ENCODE data around the gene RRM2. TPM values are rescaled to one million over a fixed set of nuclear protein-coding genes. Genes with fewer than 3 reads are reported as not detected.

RRM2 gene
- total and polyA plus RNA-seq, 3 experiments from 2014 or later = 1.4 to 427 (median 425) TPM

GRCh38 chr2:10135296-10136089, 13.0 kb downstream of the RRM2 start:
- no peak overlapping the region for H3K4me3 Mint-ChIP-seq
- H3K27ac ChIP-seq (ENCODE audit: low read depth, low read length) = no peak overlapping the region

GRCh38 chr2:10136101-10136934, 13.8 kb downstream of the RRM2 start:
- ChIA-PET CTCF (no interaction called here), POLR2A (no interaction called here)
- H3K36me3 ChIP-seq (ENCODE audit: insufficient read depth, low read length) = no peaks in the 10 kb centered on the region
- Mint-ChIP-seq H3K27ac (peak overlapping the region in 2 of 8 donors; percentile 16 to 59), H3K27me3 (no peaks in the 10 kb centered on the region), H3K4me3 (no peak overlapping the region), H3K4me1 (peaks cover 5 to 19% (median 9%) of the 10 kb centered on the region in 3 donors), H3K36me3 (no peaks in the 10 kb centered on the region), H3K9me3 (no peaks in the 10 kb centered on the region)
- H3K4me1 ChIP-seq (ENCODE audit: insufficient read depth, low read length) = peaks cover 3% of the 10 kb centered on the region
- no peaks in the 10 kb centered on the region for H3K9me3 ChIP-seq (ENCODE audit: low read length)
- DNase-seq = no peak
- H3K27me3 ChIP-seq (ENCODE audit: insufficient read depth, low read length, poor library complexity, severe bottlenecking) = no peaks in the 10 kb centered on the region
- H3K27ac ChIP-seq (ENCODE audit: low read depth, low read length) = no peak overlapping the region
- no peak overlapping the region for H3K4me3 ChIP-seq (ENCODE audit: low read length)

More at GRCh38 chr2:10135296-10136089, 13.0 kb downstream of the RRM2 start:
- Histone ChIP-seq H3K9me3 (ENCODE audit: low read length) (no peaks in the 10 kb centered on the region), H3K27me3 (ENCODE audit: insufficient read depth, low read length, poor library complexity, severe bottlenecking) (no peaks in the 10 kb centered on the region), H3K4me1 (ENCODE audit: insufficient read depth, low read length) (no peaks in the 10 kb centered on the region), H3K4me3 (ENCODE audit: low read length) (no peak overlapping the region), H3K36me3 (ENCODE audit: insufficient read depth, low read length) (no peaks in the 10 kb centered on the region)
- DNase-seq = no peak
- Mint-ChIP-seq H3K9me3 (no peaks in the 10 kb centered on the region), H3K36me3 (no peaks in the 10 kb centered on the region), H3K27ac (no peak overlapping the region), H3K27me3 (no peaks in the 10 kb centered on the region), H3K4me1 (peaks cover under 1 to 18% (median 3%) of the 10 kb centered on the region in 3 donors)
- POLR2A ChIA-PET = no interaction called here
- CTCF ChIA-PET = interaction anchor here (1.2 to 1.6 kb wide), 3 partner anchors 10 to 48 kb away, joined by 3 to 4 read pairs (median 3); no protein-coding TSS in a partner anchor

DNA sequence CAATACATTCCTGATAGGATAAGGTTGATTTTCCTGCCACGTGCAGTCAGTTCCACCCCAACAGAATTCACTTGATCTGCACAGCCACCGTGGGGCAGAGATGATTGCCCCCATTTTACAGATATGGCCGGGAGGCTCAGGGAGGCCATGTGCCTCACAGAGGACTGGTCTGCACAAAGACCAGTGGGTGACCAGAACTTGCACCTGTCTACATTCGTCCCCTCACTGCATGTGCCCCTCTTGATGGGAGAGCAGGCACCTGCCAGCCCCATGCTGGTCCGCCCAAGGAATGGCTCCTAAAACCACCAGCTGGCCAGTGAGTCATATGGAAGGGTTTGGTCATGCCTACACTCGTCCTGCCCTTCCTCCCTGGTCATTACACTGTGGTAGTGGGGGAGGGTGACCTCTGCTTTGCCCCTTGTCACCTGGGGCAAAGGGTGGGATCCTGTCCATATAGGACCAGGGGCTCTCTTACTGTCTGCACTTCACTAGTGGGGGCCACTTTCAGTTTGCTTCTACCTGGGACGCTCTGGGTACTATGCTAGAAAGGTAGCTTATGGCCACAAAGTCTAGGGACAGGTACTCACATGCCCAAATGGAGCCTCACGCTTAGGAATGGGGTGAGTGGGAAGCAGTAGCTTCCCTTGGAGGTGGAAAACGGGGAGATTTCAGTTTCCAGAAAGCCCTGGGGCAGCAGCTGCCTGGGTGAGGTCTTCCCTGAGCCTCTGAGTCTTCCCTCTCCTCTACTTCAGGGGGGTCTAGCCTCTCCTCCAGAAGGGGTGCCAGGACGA, 14.7 kb downstream of the RRM2 start:
- no peaks in the 10 kb centered on the region for H3K27me3 ChIP-seq (ENCODE audit: insufficient read depth, low read length, poor library complexity, severe bottlenecking)
- H3K9me3 ChIP-seq (ENCODE audit: low read length) = no peaks in the 10 kb centered on the region
- Mint-ChIP-seq H3K9me3 (no peaks in the 10 kb centered on the region), H3K4me1 (peaks cover 11 to 22% (median 18%) of the 10 kb centered on the region in 3 donors), H3K4me3 (no peak overlapping the region), H3K27me3 (no peaks in the 10 kb centered on the region), H3K36me3 (no peaks in the 10 kb centered on the region), H3K27ac (peak overlapping the region in 1 of 8 donors; percentile 20)
- H3K4me1 ChIP-seq (ENCODE audit: insufficient read depth, low read length) = peaks cover 12% of the 10 kb centered on the region
- H3K4me3 ChIP-seq (ENCODE audit: low read length) = no peak overlapping the region
- no peaks in the 10 kb centered on the region for H3K36me3 ChIP-seq (ENCODE audit: insufficient read depth, low read length)
- H3K27ac ChIP-seq (ENCODE audit: low read depth, low read length) = no peak overlapping the region
- CTCF ChIA-PET = no interaction called here
- POLR2A ChIA-PET = no interaction called here
- DNase-seq = no peak

- H3K36me3 ChIP-seq (ENCODE audit: insufficient read depth, low read length) = no peaks in the 10 kb centered on the region
- H3K4me1 ChIP-seq (ENCODE audit: insufficient read depth, low read length) = peaks cover 13% of the 10 kb centered on the region
- H3K36me3 Mint-ChIP-seq = no peaks in the 10 kb centered on the region
- POLR2A ChIA-PET = no interaction called here
- H3K4me1 Mint-ChIP-seq = peaks cover 11 to 24% (median 20%) of the 10 kb centered on the region in 3 donors
- CTCF ChIA-PET = interaction anchor here (1.5 to 2.6 kb wide), 2 partner anchors 8 to 270 kb away, joined by 3 to 16 read pairs; no protein-coding TSS in a partner anchor
- no peaks in the 10 kb centered on the region for H3K27me3 ChIP-seq (ENCODE audit: insufficient read depth, low read length, poor library complexity, severe bottlenecking)
- peak overlapping the region in 1 of 7 donors; percentile 14 for H3K4me3 Mint-ChIP-seq
- H3K9me3 ChIP-seq (ENCODE audit: low read length) = no peaks in the 10 kb centered on the region
- H3K27ac Mint-ChIP-seq = peak overlapping the region in 1 of 8 donors; percentile 63
- no peak overlapping the region for H3K27ac ChIP-seq (ENCODE audit: low read depth, low read length)
- H3K4me3 ChIP-seq (ENCODE audit: low read length) = no peak overlapping the region
- no peaks in the 10 kb centered on the region for H3K27me3 Mint-ChIP-seq
- no peaks in the 10 kb centered on the region for H3K9me3 Mint-ChIP-seq
- DNase-seq = no peak
Measured at GRCh38 chr2:10139536-10139935, 17.0 kb downstream of the RRM2 start.

DNA sequence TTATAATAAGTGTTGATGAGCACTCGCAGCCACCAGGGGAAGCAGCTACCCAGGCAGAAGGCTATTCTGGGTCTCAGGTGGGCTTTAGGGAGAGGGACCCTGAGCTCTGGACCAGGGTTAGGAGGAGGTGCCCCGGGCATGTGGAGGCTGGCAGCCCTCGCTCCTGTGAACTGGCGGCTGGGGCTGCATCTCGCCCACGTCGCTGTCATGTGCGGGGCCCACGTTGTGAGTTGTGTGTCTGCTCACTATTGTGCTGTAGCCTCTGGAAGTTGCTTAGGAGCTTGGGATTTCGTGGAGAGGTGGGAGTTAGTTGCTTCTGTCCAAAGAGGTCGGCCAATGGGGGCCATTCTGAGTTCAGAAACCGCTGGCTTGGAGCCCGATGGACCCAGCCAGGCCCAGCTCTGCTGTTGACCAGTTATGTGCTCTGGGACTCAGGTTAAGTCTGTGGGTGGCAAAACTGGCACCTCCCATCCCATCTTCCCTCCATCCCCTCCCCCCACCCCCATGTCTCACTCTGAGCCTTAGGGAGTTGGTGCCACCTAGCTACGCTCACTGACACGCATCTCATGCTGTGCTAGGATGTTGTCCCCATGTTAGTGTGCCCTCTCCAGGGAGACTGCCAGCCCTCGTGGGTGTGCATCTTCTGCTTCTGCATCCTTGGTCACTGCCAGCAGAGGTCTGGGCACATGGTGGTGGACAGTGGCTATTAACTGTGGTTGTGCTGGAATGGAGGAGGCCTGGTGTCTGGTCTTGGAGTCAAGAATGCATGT, 18.5 kb downstream of the RRM2 start:
- Mint-ChIP-seq H3K9me3 (no peaks in the 10 kb centered on the region), H3K36me3 (no peaks in the 10 kb centered on the region), H3K27me3 (no peaks in the 10 kb centered on the region), H3K4me3 (peak overlapping the region in 3 of 7 donors; percentile 9 to 83 (median 19)), H3K4me1 (peaks cover 11 to 24% (median 20%) of the 10 kb centered on the region in 3 donors), H3K27ac (peak overlapping the region in 6 of 8 donors; percentile 36 to 95 (median 68))
- Histone ChIP-seq H3K27me3 (ENCODE audit: insufficient read depth, low read length, poor library complexity, severe bottlenecking) (no peaks in the 10 kb centered on the region), H3K9me3 (ENCODE audit: low read length) (no peaks in the 10 kb centered on the region), H3K36me3 (ENCODE audit: insufficient read depth, low read length) (no peaks in the 10 kb centered on the region), H3K4me1 (ENCODE audit: insufficient read depth, low read length) (peaks cover 13% of the 10 kb centered on the region), H3K27ac (ENCODE audit: low read depth, low read length) (no peak overlapping the region), H3K4me3 (ENCODE audit: low read length) (no peak overlapping the region)
- CTCF ChIA-PET = interaction anchor here (1.2 to 2.7 kb wide), 7 partner anchors 10 to 294 kb away, joined by 3 to 16 read pairs (median 5); no protein-coding TSS in a partner anchor
- POLR2A ChIA-PET = no interaction called here
- DNase-seq = no peak

DNA sequence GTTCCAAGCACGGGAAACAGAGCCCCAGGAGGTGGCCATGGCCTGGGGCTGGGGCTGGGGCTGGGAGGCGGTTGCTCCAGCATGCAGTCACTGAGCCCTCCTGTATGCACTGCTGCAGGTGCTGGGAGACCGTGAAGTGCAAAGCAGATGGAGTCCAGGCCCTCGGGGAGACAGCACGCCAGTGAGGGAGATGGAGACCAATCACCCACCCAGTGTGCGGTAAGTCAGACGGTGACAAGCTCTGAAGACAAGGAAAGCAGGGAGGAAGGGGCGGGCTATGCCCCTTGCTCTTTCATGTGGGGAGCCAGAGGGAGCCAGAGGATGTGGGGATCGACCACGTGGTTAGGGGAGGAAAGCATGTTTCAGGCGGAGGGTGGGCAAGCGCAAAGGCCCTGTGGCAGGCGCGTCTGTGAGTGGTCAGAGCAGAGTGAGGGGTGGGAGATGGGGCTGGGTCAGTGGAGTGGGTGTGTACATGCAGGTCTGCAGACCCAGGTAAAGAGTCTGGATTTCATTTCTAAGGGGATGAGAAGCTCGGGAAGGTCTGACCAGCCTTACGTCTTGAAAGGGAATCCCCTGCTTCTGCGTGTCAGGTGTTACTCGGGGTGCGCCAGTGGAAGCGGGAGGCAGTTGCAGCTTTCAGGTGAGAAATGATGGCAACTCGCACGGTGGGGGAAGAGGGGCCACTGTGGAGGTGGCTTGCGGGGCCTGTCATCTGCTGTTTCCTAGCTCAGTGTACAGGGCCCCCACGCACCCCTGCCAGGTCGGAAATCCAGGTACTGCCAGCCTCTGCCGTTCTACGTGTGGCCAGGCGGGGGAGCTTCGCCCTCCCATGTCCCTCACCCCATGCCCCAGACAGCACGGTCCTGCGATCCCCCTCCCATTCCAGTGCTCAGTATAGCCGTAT, 19.4 kb downstream of the RRM2 start:
- Histone ChIP-seq H3K9me3 (ENCODE audit: low read length) (no peaks in the 10 kb centered on the region), H3K4me3 (ENCODE audit: low read length) (no peak overlapping the region), H3K27ac (ENCODE audit: low read depth, low read length) (no peak overlapping the region), H3K36me3 (ENCODE audit: insufficient read depth, low read length) (no peaks in the 10 kb centered on the region), H3K4me1 (ENCODE audit: insufficient read depth, low read length) (peaks cover 13% of the 10 kb centered on the region), H3K27me3 (ENCODE audit: insufficient read depth, low read length, poor library complexity, severe bottlenecking) (no peaks in the 10 kb centered on the region)
- CTCF ChIA-PET = interaction anchor here (1.0 to 2.7 kb wide), 7 partner anchors 14 to 293 kb away, joined by 3 to 14 read pairs (median 5); no protein-coding TSS in a partner anchor
- H3K4me3 Mint-ChIP-seq = peak overlapping the region in 5 of 7 donors; percentile 19 to 83 (median 36)
- POLR2A ChIA-PET = no interaction called here
- H3K27me3 Mint-ChIP-seq = no peaks in the 10 kb centered on the region
- H3K4me1 Mint-ChIP-seq = peaks cover 11 to 24% (median 20%) of the 10 kb centered on the region in 3 donors
- no peaks in the 10 kb centered on the region for H3K9me3 Mint-ChIP-seq
- H3K27ac Mint-ChIP-seq = peak overlapping the region in 5 of 8 donors; percentile 54 to 95 (median 78)
- no peaks in the 10 kb centered on the region for H3K36me3 Mint-ChIP-seq
- DNase-seq = peak in 2 of 5 donors; percentile 42 to 54

Data from CD8-positive, alpha-beta memory T cell (primary cell).